GM23248 (cell line): ENCODE measurements around the gene PTPN21. TPM values are rescaled to one million over a fixed set of nuclear protein-coding genes. Genes with fewer than 3 reads are reported as not detected.

Experiments
- DNase-seq: peaks from one replicate; pipeline ENCODE4 v3.0.0-alpha.2; 2015
- H2AFZ ChIP-seq: fragments of 200-600 bp; sonication (generic); 2 replicates; pipeline ENCODE4 v1.6.1; 2016; ENCODE audit warnings: antibody characterized with exemption
- H3F3A ChIP-seq: fragments of 200-600 bp; sonication (generic); 2 replicates; pipeline ENCODE4 v1.6.1; 2016; ENCODE audit warnings: mild to moderate bottlenecking, antibody characterized with exemption, mixed run types; ENCODE audit not compliant: insufficient read depth
- H3K27ac ChIP-seq: fragments of 200-600 bp; sonication (generic); 2 replicates; pipeline ENCODE4 v1.5.1; 2016; ENCODE audit warnings: mild to moderate bottlenecking
- H3K27me3 ChIP-seq: fragments of 200-600 bp; sonication (generic); replicated peaks from 2 replicates; pipeline ENCODE4 v1.6.1; 2016; ENCODE audit warnings: mild to moderate bottlenecking; ENCODE audit not compliant: insufficient read depth
- H3K36me3 ChIP-seq: fragments of 200-600 bp; sonication (generic); 2 replicates; pipeline ENCODE4 v1.6.1; 2016; ENCODE audit warnings: low read depth, mild to moderate bottlenecking
- H3K4me1 ChIP-seq: fragments of 200-600 bp; sonication (generic); 2 replicates; pipeline ENCODE4 v1.6.1; 2016; ENCODE audit warnings: mild to moderate bottlenecking; ENCODE audit not compliant: insufficient read depth
- H3K4me2 ChIP-seq: fragments of 200-600 bp; sonication (generic); one replicate; pipeline ENCODE4 v1.6.1; 2016; ENCODE audit warnings: mild to moderate bottlenecking; ENCODE audit not compliant: unreplicated experiment
- H3K4me3 ChIP-seq: fragments of 200-600 bp; sonication (generic); 2 replicates; pipeline ENCODE4 v1.5.1; 2016; ENCODE audit warnings: mild to moderate bottlenecking
- H3K79me2 ChIP-seq: fragments of 200-600 bp; sonication (generic); 2 replicates; pipeline ENCODE4 v1.6.1; 2016; ENCODE audit warnings: mild to moderate bottlenecking; ENCODE audit not compliant: insufficient read depth
- H3K9ac ChIP-seq: fragments of 200-600 bp; sonication (generic); 2 replicates; pipeline ENCODE4 v1.6.1; 2016; ENCODE audit warnings: mild to moderate bottlenecking
- H3K9me2 ChIP-seq: fragments of 200-600 bp; sonication (generic); 2 replicates; pipeline ENCODE4 v1.6.1; 2016; ENCODE audit warnings: mixed run types, mild to moderate bottlenecking, moderate library complexity; ENCODE audit not compliant: insufficient read depth
- H3K9me3 ChIP-seq: fragments of 200-600 bp; sonication (generic); one replicate; pipeline ENCODE4 v1.6.1; 2017; ENCODE audit warnings: low read depth
- H4K20me1 ChIP-seq: fragments of 200-600 bp; sonication (generic); 2 replicates; pipeline ENCODE4 v1.6.0; 2016; ENCODE audit not compliant: insufficient read depth
- EZH2 ChIP-seq: fragments of 200-600 bp; sonication (generic); IDR thresholded peaks from 2 replicates; pipeline ENCODE4 v1.6.1; 2018; ENCODE audit warnings: antibody characterized with exemption, mild to moderate bottlenecking; ENCODE audit not compliant: insufficient read depth, poor library complexity, severe bottlenecking
- EZH2phosphoT487 ChIP-seq: fragments of 200-600 bp; sonication (generic); IDR thresholded peaks from 2 replicates; pipeline ENCODE4 v1.6.1; 2018; ENCODE audit warnings: antibody characterized with exemption, moderate library complexity, mild to moderate bottlenecking, low read depth; ENCODE audit not compliant: insufficient read depth
- WGBS, 2 experiments: methylation state at CpG; one replicate each; pipeline ENCODE4 v1.1.6; 2015 to 2017; ENCODE audit warnings: low lambda C conversion rate in 2 of 2, low coverage in 1 of 2; ENCODE audit errors: missing lambda C conversion rate in 2 of 2; 5-methylcytosine and 5-hydroxymethylcytosine counted together
- in situ Hi-C: fragments of 300-500 bp; cut with MboI; formaldehyde crosslinking; loops from 2 replicates; pipeline ENCODE4 v1.15.0; 2020
- polyA plus RNA-seq: library from polyadenylated mRNA; unstranded; fragments of >200 nt; fragmentation: Nextera tagmentation; extraction: Ambion mirVana; gene quantifications from 2 replicates; pipeline ENCODE4 v1.2.1, GENCODE V29; 2016
- total RNA-seq: library from RNA; depleted of rRNA; stranded (reverse); fragments of >200 nt; shearing (Covaris generic); gene quantifications from 2 replicates; pipeline ENCODE4 v1.2.3, GENCODE V29; 2014

PTPN21 gene
- total and polyA plus RNA-seq, 2 experiments from 2014 or later: 5.7 to 13.3 TPM

DNA sequence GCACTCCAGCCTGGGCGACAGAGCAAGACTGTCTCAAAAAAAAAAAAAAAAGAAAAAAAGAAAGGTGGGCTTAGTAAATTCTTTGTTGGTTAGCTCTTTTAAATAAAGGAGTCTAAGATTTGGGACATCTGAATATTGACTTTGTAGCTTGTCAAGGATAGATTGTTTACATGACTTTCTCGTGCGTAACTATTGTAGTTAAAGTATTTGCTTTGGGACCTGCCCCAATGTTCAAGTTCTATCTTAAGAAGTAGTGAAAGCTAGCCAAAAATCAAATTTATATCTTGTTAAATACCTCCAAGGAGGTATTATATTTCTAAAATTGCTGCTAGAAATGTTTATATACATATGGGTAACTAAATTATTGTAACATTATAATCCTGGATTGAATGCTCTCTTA is 32.4 kb downstream of the PTPN21 start:
- TF ChIP-seq EZH2phosphoT487 (no peak), EZH2 (no peak)
- Histone ChIP-seq H2AFZ (no peak overlapping the region), H3K79me2 (peaks cover 78% of the 10 kb centered on the region), H3K27ac (peak overlapping the region; percentile 32; the same call in 1 of the 2 replicates), H3F3A (peaks cover 24% of the 10 kb centered on the region), H3K4me2 (no peak overlapping the region), H3K4me1 (peaks cover 23% of the 10 kb centered on the region), H3K4me3 (no peak overlapping the region), H3K9me3 (no peaks in the 10 kb centered on the region), H3K36me3 (no peaks in the 10 kb centered on the region), H3K27me3 (no peaks in the 10 kb centered on the region), H3K9me2 (no peaks in the 10 kb centered on the region), H3K9ac (no peak overlapping the region), H4K20me1 (no peaks in the 10 kb centered on the region; the same call in 1 of the 2 replicates)
- WGBS, 2 experiments: 94 to 98% methylated on average over 3 of the region's 3 CpGs
- in situ Hi-C loops: no loop called here
- DNase-seq: no peak

DNA sequence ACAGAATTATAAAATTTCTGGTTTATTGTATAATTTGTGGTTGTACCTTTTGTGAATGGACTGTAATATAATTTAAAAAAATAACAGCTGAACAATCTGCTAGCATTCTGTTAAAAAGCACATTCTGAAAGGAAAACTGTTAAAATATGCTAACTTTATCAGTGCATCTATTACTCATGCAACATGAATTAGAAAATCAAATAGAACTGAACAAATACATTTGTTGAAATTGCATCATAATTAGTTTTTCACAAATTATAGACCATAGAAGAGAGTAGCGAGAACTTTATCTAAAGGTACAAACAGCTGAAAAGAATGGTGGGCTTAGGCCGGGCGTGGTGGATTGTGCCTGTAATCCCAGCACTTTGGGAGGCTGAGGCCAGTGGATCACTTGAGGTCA is 33.0 kb downstream of the PTPN21 start:
- H2AFZ ChIP-seq: no peak overlapping the region
- no peak overlapping the region for H3K9ac ChIP-seq
- H3K9me2 ChIP-seq: no peaks in the 10 kb centered on the region
- WGBS, 2 experiments: 83% methylated on average over 3 of the region's 3 CpGs
- peak; percentile 38 for DNase-seq
- H3K4me2 ChIP-seq: no peak overlapping the region
- H3K36me3 ChIP-seq: peaks cover 3% of the 10 kb centered on the region; the same call in 1 of the 2 replicates
- peak overlapping the region; percentile 32 for H3K27ac ChIP-seq
- peaks cover 23% of the 10 kb centered on the region for H3K4me1 ChIP-seq
- H3K4me3 ChIP-seq: no peak overlapping the region
- TF ChIP-seq EZH2phosphoT487 (no peak), EZH2 (no peak)
- H3K9me3 ChIP-seq: no peaks in the 10 kb centered on the region
- peaks cover 76% of the 10 kb centered on the region for H3K79me2 ChIP-seq
- no peaks in the 10 kb centered on the region for H3K27me3 ChIP-seq
- peaks cover 24% of the 10 kb centered on the region for H3F3A ChIP-seq
- no peaks in the 10 kb centered on the region; the same call in 1 of the 2 replicates for H4K20me1 ChIP-seq
- in situ Hi-C loops: no loop called here

- WGBS, 2 experiments: 92 to 100% methylated on average over 2 of the region's 2 CpGs
- Histone ChIP-seq H4K20me1 (no peaks in the 10 kb centered on the region; the same call in 1 of the 2 replicates), H3K4me3 (no peak overlapping the region), H3K4me2 (no peak overlapping the region), H3K4me1 (peaks cover 23% of the 10 kb centered on the region), H3F3A (peaks cover 24% of the 10 kb centered on the region), H3K36me3 (peaks cover 19% of the 10 kb centered on the region; the same call in 1 of the 2 replicates), H3K79me2 (peaks cover 73% of the 10 kb centered on the region), H3K9me2 (no peaks in the 10 kb centered on the region), H3K27me3 (no peaks in the 10 kb centered on the region), H3K27ac (no peak overlapping the region), H3K9ac (no peak overlapping the region), H3K9me3 (no peaks in the 10 kb centered on the region), H2AFZ (no peak overlapping the region)
- in situ Hi-C loops: no loop called here
- no peak for DNase-seq
- TF ChIP-seq EZH2: no peak
- no peak for TF ChIP-seq EZH2phosphoT487
Observed at GRCh38 chr14:88519907-88520306, 34.9 kb downstream of the PTPN21 start.

DNA sequence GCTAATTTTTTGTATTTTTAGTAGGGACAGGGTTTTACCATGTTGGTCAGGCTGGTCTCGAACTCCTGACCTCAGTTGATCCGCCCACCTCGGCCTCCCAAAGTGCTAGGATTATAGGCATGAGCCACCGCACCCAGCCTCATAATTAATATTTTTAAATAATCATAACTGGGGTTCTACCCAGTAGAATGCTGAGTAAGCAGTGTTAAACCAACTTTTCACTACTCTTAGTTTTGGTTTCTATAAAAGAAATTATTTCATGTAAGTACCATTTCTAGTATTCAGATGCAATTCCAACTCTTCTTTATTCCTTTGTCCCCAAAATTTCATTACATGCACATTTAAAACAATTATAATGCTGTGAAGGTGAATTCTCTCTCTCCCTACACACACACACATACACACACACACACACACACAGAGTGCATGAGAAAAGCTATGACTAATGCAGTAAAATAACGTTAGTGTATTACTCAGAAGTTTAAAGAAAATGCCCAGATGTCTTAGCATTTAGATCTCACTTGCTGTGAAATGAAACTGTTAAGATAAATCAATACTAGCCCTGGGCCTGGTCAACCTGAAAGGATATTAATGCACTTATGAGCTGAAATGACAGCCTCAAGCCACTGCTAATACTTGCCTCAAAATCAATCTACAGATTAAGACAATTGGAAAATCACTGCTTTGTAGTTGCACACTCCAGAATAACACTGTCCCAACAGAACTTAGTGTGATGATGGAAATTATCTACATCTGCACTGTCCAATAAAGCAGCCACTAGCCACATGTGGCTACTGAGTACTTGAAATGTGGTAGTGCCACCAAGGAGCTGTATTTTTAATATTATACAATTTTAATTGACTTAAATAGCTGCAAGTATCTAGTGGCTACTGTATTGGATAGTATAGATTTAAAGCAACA is 36.0 kb downstream of the PTPN21 start:
- WGBS, 2 experiments: 77 to 79% methylated on average over 5 of the region's 5 CpGs
- peak; percentile 83 for DNase-seq
- peak overlapping the region; percentile 40 for H3K4me2 ChIP-seq

More for the DNA sequence above, 36.0 kb downstream of the PTPN21 start:
- H3K4me1 ChIP-seq: peaks cover 23% of the 10 kb centered on the region
- no peak overlapping the region for H3K4me3 ChIP-seq
- H3K36me3 ChIP-seq: peaks cover 21% of the 10 kb centered on the region; the same call in 1 of the 2 replicates
- peaks cover 24% of the 10 kb centered on the region for H3F3A ChIP-seq
- peaks cover 63% of the 10 kb centered on the region for H3K79me2 ChIP-seq
- H3K9ac ChIP-seq: 0 out of 2 replicates have a peak overlapping the region, but pooled peaks have one; percentile 9
- H4K20me1 ChIP-seq: no peaks in the 10 kb centered on the region; the same call in 1 of the 2 replicates
- H3K9me3 ChIP-seq: no peaks in the 10 kb centered on the region
- no peak for TF ChIP-seq EZH2
- TF ChIP-seq EZH2phosphoT487: no peak
- no peaks in the 10 kb centered on the region for H3K27me3 ChIP-seq
- H3K9me2 ChIP-seq: no peaks in the 10 kb centered on the region
- in situ Hi-C loops: no loop called here
- H2AFZ ChIP-seq: no peak overlapping the region
- H3K27ac ChIP-seq: peak overlapping the region; percentile 36
